NCI-H128 (cell line): ENCODE data around the gene WDR86.

Experiments used
- DNase-seq: peaks from one replicate; lab custom pipeline; 2025; ENCODE audit not compliant: unreplicated experiment; lab: John Stamatoyannopoulos, UW

WDR86 gene

DNA sequence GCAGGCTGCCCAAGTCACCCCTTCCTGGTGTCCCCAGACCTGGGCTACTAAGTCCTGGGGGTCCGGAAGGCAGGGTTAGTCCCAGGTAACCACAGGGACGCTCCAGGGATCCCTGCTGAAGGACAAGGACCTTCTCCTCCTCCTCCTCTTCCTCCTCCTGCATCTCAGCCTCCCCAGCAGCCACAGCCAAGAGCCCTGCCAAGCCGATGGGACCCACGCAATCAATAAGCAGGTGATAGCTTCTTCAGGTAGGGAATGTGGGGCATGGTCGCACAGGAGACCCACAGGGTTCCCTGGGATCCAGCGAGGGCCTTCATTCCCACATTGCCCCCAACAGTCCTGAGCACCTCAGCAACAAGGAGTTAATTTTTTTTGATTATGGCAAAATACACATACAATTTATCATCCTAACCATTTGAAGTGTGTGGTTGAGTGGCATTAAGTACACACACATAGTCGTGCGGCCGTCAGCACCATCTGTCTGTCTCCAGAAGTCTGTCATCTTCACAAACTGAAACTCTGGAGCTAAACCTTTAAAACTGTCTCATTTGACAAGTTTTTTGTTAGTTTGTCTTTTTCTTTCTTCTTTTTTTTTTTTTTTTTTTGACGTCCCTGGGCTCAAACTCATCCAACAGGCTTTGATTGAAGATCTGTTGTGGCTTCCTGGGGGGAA, 18.0 kb upstream of the WDR86 start:
- DNase-seq, result no peak

- no peak for DNase-seq
These were observed 17.3 kb upstream of the WDR86 start for GRCh38 chr7:151426904-151427704.

- DNase-seq, result no peak
These were observed 16.6 kb upstream of the WDR86 start for GRCh38 chr7:151426441-151426903.

GRCh38 chr7:151425670-151426440, 16.0 kb upstream of the WDR86 start:
- no peak for DNase-seq

GRCh38 chr7:151424799-151425198, 15.0 kb upstream of the WDR86 start:
- no peak for DNase-seq

DNA sequence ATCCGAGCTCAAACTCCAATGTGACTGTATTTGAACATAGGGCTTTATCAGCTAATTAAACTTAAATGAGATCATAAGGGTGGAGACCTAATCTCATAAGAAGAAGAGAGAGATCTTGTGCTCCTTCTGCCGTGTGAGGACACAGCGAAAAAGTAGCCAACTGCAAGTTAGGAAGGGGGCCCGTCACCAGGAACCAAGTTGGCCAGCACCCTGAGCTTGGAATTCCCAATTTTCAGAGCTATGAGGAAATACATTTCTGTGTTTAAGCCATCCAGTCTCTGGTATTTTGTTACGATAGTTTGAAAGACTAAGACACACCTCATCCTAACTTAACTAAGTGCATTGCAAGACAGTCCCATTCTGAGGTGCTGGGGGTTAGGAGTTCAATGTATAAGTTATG, 14.1 kb upstream of the WDR86 start:
- no peak for DNase-seq

- no peak for DNase-seq
These were observed 13.4 kb upstream of the WDR86 start for GRCh38 chr7:151423226-151423625.

DNA sequence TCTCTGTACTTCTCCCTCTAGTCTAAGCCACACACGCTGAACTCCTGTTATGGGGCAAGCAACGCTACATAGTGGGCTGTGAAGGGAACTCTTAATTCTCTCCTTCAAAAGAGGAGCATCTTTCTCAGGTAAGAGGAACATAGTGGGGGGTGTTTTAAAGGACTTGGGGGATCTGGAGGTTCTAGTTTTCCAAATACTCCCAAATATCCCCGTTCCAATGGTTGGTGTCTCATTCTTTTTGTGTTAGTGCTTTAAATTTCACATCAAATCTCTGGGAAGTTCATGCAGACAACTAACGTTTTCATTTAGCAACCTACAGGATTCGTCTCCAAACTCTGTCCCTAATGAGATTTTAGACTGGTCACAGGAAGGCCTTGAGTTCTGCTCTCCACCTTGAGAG, 12.4 kb upstream of the WDR86 start:
- DNase-seq, result no peak

- no peak for DNase-seq
These were observed 10.3 kb upstream of the WDR86 start for GRCh38 chr7:151420144-151420543.

- DNase-seq, result no peak
These were observed 7.1 kb upstream of the WDR86 start for GRCh38 chr7:151416941-151417315.

GRCh38 chr7:151416112-151416940, 6.5 kb upstream of the WDR86 start:
- DNase-seq, result no peak

DNA sequence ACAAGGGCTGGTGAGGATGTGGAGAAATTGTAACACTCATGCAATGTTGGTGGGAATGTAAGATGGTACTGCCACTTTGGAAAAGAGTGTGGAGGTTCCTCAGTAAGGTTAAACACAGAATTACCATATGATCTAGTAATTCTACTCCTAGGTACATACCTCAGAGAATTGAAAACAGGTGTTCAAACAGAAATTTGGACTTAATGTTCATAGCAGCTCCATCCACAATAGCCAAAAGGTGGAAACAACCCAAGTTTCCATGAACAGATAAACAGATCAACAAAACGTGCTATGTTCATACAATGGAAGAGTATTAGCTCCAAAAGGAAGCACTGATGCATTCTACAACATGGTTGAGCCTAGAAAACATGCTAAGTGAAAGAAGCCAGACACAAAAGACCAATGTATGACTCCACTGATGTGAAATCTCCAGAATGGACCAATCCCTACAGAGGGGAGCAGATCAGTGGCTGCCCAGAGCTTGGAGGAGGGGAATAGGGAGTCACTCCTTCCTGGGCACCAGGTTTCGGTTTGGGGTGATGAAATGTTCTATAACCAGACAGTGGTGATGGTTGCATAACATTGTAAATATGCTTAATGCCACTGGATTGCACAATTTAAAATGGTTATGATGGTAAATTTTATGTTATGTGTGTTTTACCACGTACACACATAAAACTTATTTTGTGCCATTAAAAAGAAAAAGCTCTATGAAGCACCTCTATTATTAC, 5.7 kb upstream of the WDR86 start:
- no peak for DNase-seq

DNA sequence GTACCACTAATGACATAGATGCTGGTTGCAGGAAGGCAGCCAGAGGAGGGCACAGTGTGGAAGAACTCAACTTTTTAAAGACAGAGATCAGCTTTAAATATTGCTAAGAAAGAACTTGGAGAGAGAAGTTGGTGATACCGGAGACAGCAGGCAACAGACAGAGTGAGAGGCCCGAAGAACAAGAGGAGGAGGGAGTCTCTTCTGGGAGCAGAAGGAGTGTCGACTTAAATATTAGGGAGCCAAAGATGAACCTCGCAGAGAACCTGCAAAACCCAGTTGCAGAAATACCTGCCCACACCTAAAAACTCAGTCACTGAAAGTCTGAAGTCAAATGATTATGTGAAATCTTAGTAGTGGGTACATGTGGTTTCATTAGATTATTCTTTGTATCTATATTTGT, 3.4 kb upstream of the WDR86 start:
- no peak for DNase-seq

- DNase-seq, result no peak
These were observed 2.5 kb upstream of the WDR86 start for GRCh38 chr7:151412318-151412717.

DNA sequence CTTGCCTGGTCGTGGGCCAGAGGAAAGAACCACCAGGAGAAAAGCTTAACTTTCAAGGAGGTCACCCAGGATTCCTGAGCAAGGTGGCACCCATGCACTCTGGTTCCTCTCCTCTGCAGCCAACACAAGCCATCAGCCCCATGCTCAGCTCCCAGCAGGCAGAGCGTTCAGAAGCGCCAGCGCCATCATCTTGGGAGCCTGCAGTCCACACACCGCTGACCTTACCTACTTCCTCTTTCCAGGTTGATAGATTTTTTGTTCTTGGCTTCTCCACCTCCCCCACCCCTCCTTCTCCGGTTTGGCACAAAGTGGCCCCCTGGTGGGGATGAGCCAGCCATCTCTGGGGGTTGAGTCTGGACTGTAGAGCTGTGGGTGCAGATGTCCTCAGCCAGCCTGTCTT, 1.7 kb upstream of the WDR86 start:
- no peak for DNase-seq

GRCh38 chr7:151410405-151411390, 860 bp upstream of the WDR86 start:
- DNase-seq, result no peak

GRCh38 chr7:151408839-151409666, 785 bp downstream of the WDR86 start:
- DNase-seq, result no peak

DNA sequence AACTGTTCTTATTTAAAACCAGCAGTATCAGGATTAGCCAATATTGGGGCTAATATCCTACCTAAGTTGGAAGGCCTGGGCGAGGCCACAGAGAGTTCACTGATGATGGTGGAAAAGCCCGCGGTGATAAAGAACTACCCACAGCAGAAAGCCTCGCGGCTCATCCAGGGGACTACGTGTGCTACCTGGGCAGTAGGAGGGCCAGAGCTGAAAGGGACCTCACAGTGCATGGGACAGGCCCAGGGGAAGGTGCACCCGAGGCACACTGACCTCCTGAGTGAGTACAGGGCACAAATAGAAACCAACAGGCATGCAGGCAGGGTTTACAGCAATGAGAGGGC, 1.4 kb downstream of the WDR86 start:
- DNase-seq, result no peak
